ENCODE measurements around the gene SLC16A2.

- TF ChIP-seq CTCF (IDR thresholded peaks at IDR 0.05) (no peak), EZH2phosphoT487 (IDR thresholded peaks at IDR 0.05; ENCODE audit: borderline replicate concordance, low read depth) (no peak)
These were observed 100.9 kb downstream of the SLC16A2 start for GRCh38 chrX:74521961-74522751.
